ENCODE data around the gene ARSD.

ARSD gene

GRCh38 chrX:2889706-2890490 is 39.2 kb downstream of the ARSD start:
- DNase-seq, result peak in 1 of 2 experiments; percentile 21

- no peak for DNase-seq
Measured at GRCh38 chrX:2889045-2889605, 40.0 kb downstream of the ARSD start.

GRCh38 chrX:2888309-2888708 is 40.8 kb downstream of the ARSD start:
- no peak for DNase-seq

GRCh38 chrX:2883770-2884169 is 45.4 kb downstream of the ARSD start:
- no peak for DNase-seq

- no peak for DNase-seq
Measured at GRCh38 chrX:2879670-2880069, 49.5 kb downstream of the ARSD start.

- DNase-seq, result no peak
Measured at GRCh38 chrX:2878563-2878962, 50.6 kb downstream of the ARSD start.

- DNase-seq, result no peak
Measured at GRCh38 chrX:2875798-2876399, 53.2 kb downstream of the ARSD start.

GRCh38 chrX:2875136-2875481 is 54.0 kb downstream of the ARSD start:
- DNase-seq, result no peak

GRCh38 chrX:2874222-2875135 is 54.7 kb downstream of the ARSD start:
- DNase-seq, result no peak

- DNase-seq, result no peak
Measured at GRCh38 chrX:2872671-2873277, 56.4 kb downstream of the ARSD start.

GRCh38 chrX:2871831-2872230 is 57.3 kb downstream of the ARSD start:
- DNase-seq, result no peak

- DNase-seq, result no peak
Measured at GRCh38 chrX:2870650-2871049, 58.5 kb downstream of the ARSD start.

GRCh38 chrX:2867206-2867605 is 61.9 kb downstream of the ARSD start:
- no peak for DNase-seq

GRCh38 chrX:2863646-2864045 is 65.5 kb downstream of the ARSD start:
- DNase-seq, result no peak

- no peak for DNase-seq
Measured at GRCh38 chrX:2862404-2862803, 66.7 kb downstream of the ARSD start.

- no peak for DNase-seq
Measured at GRCh38 chrX:2859197-2859797, 69.8 kb downstream of the ARSD start.

- no peak for DNase-seq
Measured at GRCh38 chrX:2857566-2857965, 71.6 kb downstream of the ARSD start.

GRCh38 chrX:2855761-2856160 is 73.4 kb downstream of the ARSD start:
- DNase-seq, result no peak

- DNase-seq, result no peak
Measured at GRCh38 chrX:2854918-2855317, 74.2 kb downstream of the ARSD start.

Data from activated T-cell treated with anti-CD3 and anti-CD28 coated beads, Interleukin-2, amount 50 U/mL, for 48 hours (primary cell).